Inferior parietal cortex (tissue), 1 donor: ENCODE results near the gene CRAMP1.
"Not testable (repeated sequence)": the region's sequence is repeated elsewhere in the genome, so short reads cannot be mapped to it uniquely, and the experiment has no call there.

Source experiments
- DNase-seq: peaks from one replicate; pipeline ENCODE4 v3.0.0-alpha.2; 2016; ENCODE audit errors: extremely low spot score

The CRAMP1 gene

GRCh38 chr16:1709356-1709755, 97.2 kb downstream of the CRAMP1 start:
- no peak for DNase-seq

DNA sequence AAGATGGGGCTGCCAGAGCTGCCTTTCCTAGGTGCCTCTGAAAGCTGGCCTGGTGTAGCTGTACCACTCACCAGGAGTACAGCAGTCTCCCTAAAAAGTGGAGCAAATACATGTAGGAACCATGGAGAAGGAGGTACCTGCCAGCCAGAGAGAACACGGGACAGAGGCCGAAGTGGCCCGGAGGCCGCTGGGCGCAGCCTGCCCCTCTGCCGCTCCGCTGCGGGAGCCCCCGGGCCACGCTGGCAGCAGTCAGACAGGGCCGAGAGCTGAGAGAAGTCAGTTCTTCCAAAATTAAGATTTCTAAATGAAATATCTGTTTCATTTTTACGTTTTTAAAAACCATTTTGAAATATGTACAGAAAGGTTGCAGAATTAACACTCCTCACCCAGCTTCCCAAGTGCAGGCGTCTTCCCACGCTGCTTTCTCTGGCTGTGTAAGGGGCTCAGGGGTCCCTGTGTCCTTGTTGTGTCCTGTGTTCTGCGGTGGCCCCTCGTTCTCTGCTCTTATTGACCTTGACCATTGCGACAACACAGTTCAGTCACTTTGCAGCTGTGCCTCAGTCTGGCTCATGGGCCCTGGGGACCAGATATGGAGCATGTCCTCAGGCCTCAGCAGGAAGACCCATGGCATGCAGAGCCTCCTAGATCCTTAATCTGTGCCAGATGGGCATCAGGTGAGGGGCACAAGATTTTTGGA, 98.8 kb downstream of the CRAMP1 start:
- DNase-seq: no peak

DNA sequence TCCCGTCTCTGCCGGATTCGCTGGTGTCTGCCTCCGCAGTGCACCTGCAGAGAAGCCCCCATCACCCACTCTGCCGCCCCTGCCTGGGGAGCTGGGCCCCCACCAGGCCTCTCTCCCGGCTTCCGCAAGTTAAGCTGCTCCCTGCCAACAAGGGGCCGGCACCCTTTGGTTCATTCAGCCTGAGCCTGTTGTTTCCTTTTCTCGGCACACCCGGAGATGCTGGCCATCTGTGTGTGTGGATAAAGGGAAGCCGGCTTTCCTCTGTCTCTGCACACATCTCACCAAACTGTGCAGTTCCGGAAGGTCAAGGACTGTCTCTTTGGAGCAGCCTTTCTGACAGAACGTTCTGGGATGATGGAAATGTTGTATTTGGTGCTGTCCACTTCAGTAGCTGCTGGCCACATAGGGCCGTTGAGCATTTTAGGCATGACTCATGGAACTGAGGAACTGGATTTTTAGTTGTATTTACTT, 100.7 kb downstream of the CRAMP1 start:
- DNase-seq: no peak

DNA sequence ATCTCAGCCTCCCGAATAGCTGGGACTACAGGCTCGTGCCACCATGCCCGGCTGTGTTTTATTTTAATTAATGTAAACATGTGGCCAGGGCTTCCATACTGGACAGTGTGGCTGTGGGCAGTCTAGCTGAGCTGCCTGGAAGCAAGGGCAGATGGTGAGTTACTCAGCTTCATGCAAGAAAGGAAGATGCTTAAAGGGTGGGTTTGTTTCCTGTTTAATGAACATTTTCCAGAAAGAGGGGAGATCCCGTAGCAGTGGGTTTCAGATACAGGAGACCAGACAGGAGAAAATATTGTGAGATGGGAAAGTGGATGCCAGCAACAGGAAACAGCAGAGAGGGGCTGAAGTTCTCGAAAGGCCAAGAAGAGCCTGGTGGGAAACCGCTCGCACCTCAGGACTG, 101.2 kb downstream of the CRAMP1 start:
- DNase-seq: no peak

DNA sequence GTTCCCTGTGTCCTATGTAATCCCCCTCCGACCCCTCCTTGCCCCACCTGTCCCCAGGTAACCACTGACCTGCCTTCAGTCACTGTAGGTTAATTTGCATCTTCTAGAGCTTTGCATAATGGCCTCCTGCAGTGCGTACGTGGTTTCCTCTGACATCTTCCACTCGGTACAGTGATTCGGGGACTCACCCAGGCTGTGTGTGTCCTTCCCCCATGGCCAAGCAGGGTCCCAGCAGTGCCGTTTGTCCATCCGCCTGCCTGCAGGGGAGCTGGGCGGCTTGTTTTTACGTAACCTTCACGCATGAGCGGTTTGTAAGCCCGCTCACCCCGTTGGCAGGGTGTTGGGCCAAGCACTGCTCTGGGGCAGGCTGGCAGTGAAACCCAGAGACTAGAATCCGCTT, 101.8 kb downstream of the CRAMP1 start:
- DNase-seq: no peak

GRCh38 chr16:1715220-1715619, 103.1 kb downstream of the CRAMP1 start:
- DNase-seq: no peak

DNA sequence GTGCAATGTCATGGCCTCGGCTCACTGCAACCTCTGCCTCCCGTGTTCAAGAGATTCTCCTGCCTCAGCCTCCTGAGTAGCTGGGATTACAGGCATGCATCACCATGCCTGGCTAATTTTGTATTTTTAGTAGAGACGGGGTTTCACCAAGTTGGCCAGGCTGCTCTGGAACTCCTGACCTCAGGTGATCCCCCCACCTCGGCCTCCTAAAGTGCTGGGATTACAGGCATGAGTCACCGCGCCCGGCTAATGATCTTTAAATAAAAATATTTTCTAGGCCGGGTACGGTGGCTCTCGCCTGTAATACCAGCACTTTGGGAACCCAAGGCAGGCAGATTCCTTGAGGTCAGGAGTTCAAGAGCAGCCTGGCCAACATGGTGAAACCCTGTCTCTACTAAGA, 106.1 kb downstream of the CRAMP1 start:
- DNase-seq: not testable (repeated sequence)

GRCh38 chr16:1719559-1720229, 107.5 kb downstream of the CRAMP1 start:
- not testable (repeated sequence) for DNase-seq

GRCh38 chr16:1721372-1721771, 109.2 kb downstream of the CRAMP1 start:
- no peak for DNase-seq

DNA sequence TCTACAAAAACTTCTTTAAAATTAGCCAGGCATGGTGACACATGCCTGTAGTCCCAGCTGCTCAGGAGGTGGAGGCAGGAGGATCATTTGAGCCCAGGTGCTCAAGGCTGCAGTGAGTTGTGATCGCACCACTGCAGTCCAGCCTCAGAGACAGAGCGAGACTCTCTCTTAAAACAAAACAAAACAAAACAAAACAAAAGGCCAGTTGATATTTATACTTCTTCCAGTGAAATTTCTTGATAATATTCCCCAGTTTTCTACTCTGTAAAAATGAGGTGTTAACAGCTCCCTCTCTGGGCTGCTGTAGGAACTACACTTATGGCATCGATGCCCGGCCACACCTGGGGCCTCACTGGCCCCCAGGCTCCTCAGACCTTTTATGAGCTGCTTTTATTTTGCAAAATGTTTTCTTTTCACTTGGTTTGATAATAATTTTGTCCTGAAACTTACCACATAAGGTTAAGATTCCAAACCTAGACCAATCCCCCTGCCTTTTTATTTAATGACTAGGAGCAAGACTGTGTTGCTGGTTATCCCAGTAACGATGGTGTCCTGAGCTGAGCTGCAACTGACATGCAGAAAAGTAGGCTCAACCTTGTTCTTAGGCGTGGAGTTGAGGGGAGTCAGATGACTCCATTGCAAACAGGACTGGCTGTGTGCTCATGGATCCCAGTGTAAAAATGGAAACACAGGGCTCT, 111.4 kb downstream of the CRAMP1 start:
- peak; percentile 83 for DNase-seq

DNA sequence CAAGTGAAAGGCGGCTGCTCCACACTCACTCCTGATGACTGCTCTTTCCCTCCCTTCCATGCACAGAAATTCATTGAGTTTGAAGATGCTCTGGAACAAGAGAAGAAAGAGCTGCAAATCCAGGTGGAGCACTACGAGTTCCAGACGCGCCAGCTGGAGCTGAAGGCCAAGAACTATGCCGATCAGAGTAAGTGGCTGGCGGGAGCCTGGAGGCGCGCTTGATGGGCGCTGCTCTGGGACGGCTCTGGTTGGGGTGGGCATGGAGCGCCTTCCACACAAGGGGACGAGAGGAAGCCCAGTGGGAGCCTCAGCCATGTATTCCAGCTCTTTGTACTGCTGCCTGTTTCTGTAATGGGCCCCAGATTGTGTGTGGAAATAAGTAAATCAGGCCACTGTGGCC, 112.3 kb downstream of the CRAMP1 start:
- no peak for DNase-seq

DNA sequence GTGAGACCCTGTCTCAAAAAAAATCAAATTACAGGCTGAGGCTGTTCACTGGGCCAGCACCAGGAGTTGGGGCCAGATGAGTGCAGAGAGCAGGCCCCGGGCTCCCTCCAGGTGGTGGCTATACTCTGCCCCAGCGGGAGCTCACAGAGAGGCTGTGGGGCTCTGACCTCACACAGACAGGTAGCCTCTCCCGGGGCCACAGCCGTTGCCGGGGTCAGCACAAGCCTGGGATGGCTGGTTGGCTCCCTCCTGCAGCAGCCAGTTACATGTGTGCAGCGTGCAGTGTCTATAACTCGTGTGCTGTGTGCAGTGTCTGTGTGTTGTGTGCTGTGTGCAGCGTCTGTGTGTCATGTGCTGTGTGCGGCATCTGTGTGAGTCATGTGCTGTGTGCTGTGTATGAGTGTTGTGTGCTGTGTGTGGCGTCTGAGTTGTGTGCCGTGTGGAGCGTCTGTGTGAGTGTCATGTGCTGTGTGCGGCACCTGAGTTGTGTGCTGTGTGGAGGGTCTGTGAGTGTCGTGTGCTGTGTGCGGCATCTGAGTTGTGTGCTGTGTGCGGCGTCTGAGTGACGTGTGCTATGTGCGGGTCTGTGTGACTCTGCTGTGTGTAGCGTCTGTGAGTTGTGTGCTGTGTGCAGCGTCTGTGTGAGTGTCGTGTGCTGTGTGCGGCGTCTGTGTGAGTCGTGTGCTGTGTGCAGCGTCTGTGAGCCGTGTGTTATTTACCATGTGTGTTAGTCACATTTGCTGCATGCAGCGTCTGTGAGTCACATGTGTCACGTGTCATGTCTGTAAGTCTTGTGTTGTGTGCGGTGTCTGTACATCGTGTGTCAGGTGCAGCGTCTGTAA, 114.7 kb downstream of the CRAMP1 start:
- DNase-seq: no peak
